ENCODE measurements around the gene CEP126.
"Not testable (repeated sequence)": the region's sequence is repeated elsewhere in the genome, so short reads cannot be mapped to it uniquely, and the experiment has no call there.

CEP126 gene

GRCh38 chr11:101940901-101941520, 26.2 kb downstream of the CEP126 start:
- no peak for DNase-seq (ENCODE audit: low read depth in 2 of 2)

GRCh38 chr11:101944923-101945322, 30.1 kb downstream of the CEP126 start:
- no peak for DNase-seq (ENCODE audit: low read depth in 2 of 2)

- DNase-seq (ENCODE audit: low read depth in 2 of 2) = no peak
Measured at GRCh38 chr11:101945448-101945847, 30.6 kb downstream of the CEP126 start.

GRCh38 chr11:101949680-101950220, 34.9 kb downstream of the CEP126 start:
- DNase-seq (ENCODE audit: low read depth in 2 of 2) = no peak

GRCh38 chr11:101955278-101955677, 40.5 kb downstream of the CEP126 start:
- DNase-seq (ENCODE audit: low read depth in 2 of 2) = no peak

- no peak for DNase-seq (ENCODE audit: low read depth in 2 of 2)
Measured at GRCh38 chr11:101955701-101956100, 40.9 kb downstream of the CEP126 start.

- DNase-seq (ENCODE audit: low read depth in 2 of 2) = no peak
Measured at GRCh38 chr11:101960231-101960630, 45.4 kb downstream of the CEP126 start.

- not testable (repeated sequence) for DNase-seq (ENCODE audit: low read depth in 2 of 2)
Measured at GRCh38 chr11:101964200-101964599, 49.4 kb downstream of the CEP126 start.

GRCh38 chr11:101974255-101974654, 59.4 kb downstream of the CEP126 start:
- DNase-seq (ENCODE audit: low read depth in 2 of 2) = no peak

GRCh38 chr11:101974771-101975170, 60.0 kb downstream of the CEP126 start:
- no peak for DNase-seq (ENCODE audit: low read depth in 2 of 2)

- no peak for DNase-seq (ENCODE audit: low read depth in 2 of 2)
Measured at GRCh38 chr11:101975734-101976133, 60.9 kb downstream of the CEP126 start.

- DNase-seq (ENCODE audit: low read depth in 2 of 2) = no peak
Measured at GRCh38 chr11:101987370-101987769, 72.6 kb downstream of the CEP126 start.

GRCh38 chr11:101993172-101993571, 78.4 kb downstream of the CEP126 start:
- DNase-seq (ENCODE audit: low read depth in 2 of 2) = no peak

GRCh38 chr11:101994052-101994469, 79.3 kb downstream of the CEP126 start:
- DNase-seq (ENCODE audit: low read depth in 2 of 2) = not testable (repeated sequence)

GRCh38 chr11:101996111-101996510, 81.3 kb downstream of the CEP126 start:
- DNase-seq (ENCODE audit: low read depth in 2 of 2) = no peak

- DNase-seq (ENCODE audit: low read depth in 2 of 2) = no peak
Measured at GRCh38 chr11:102001657-102002338, 87.0 kb downstream of the CEP126 start.

- no peak for DNase-seq (ENCODE audit: low read depth in 2 of 2)
Measured at GRCh38 chr11:102004220-102004619, 89.4 kb downstream of the CEP126 start.

GRCh38 chr11:102005306-102005705, 90.5 kb downstream of the CEP126 start:
- no peak for DNase-seq (ENCODE audit: low read depth in 2 of 2)

GRCh38 chr11:102006835-102007566, 92.2 kb downstream of the CEP126 start:
- DNase-seq (ENCODE audit: low read depth in 2 of 2) = no peak

GRCh38 chr11:102007567-102008437, 93.0 kb downstream of the CEP126 start:
- no peak for DNase-seq (ENCODE audit: low read depth in 2 of 2)

- DNase-seq (ENCODE audit: low read depth in 2 of 2) = no peak
Measured at GRCh38 chr11:102010776-102011494, 96.1 kb downstream of the CEP126 start.

Data from stimulated activated CD8-positive, alpha-beta memory T cell treated with anti-CD3 and anti-CD28 coated beads, Interleukin-15, amount 100 ng/mL, for 48 hours (primary cell).